ENCODE measurements around the gene SLC6A8.
A peak's percentile ranks its signal among the peaks of the same experiment; 100 is the strongest.

Gene SLC6A8

DNA sequence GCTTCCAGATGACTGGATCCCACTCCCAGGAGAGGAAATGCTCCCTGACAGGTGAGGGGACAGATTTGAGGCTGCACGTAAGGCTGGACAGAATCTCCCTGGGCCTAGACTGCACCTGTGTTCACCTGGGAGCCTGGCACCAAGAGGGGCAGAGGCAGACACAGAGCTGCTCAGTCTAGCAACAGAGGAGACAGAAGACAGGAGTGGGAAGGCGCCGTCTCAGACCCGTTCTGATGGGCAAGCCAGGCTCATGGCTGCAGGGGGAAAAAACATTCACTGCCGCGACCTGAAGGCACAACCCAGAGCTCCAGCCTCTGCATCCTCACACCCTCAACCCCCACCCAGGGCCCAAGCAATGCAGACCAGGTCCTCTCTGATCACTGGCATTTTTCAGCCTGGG lies 19.7 kb downstream of the SLC6A8 start:
- no peaks in the 10 kb centered on the region for H3K36me3 ChIP-seq (ENCODE audit: insufficient read depth)
- no peaks in the 10 kb centered on the region for H3K27me3 ChIP-seq (ENCODE audit: insufficient read depth, low read depth)
- TF ChIP-seq, protein P1, sequence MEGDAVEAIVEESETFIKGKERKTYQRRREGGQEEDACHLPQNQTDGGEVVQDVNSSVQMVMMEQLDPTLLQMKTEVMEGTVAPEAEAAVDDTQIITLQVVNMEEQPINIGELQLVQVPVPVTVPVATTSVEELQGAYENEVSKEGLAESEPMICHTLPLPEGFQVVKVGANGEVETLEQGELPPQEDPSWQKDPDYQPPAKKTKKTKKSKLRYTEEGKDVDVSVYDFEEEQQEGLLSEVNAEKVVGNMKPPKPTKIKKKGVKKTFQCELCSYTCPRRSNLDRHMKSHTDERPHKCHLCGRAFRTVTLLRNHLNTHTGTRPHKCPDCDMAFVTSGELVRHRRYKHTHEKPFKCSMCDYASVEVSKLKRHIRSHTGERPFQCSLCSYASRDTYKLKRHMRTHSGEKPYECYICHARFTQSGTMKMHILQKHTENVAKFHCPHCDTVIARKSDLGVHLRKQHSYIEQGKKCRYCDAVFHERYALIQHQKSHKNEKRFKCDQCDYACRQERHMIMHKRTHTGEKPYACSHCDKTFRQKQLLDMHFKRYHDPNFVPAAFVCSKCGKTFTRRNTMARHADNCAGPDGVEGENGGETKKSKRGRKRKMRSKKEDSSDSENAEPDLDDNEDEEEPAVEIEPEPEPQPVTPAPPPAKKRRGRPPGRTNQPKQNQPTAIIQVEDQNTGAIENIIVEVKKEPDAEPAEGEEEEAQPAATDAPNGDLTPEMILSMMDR (conservative IDR thresholded peaks at IDR 0.05; ENCODE audit: low read depth, low read length), result no peak
- no peak overlapping the region for H2AFZ ChIP-seq (ENCODE audit: low read depth)
- no peaks in the 10 kb centered on the region for H4K20me1 ChIP-seq (ENCODE audit: insufficient read depth)
- no peak overlapping the region for H3K27ac ChIP-seq
- no peaks in the 10 kb centered on the region for H3K79me2 ChIP-seq (ENCODE audit: insufficient read depth, low read depth)
- no peak overlapping the region for H3K9ac ChIP-seq
- H3K4me1 ChIP-seq (ENCODE audit: low read depth, poor library complexity, severe bottlenecking), result no peaks in the 10 kb centered on the region
- H3K4me3 ChIP-seq (IDR thresholded peaks at IDR 0.05; ENCODE audit: insufficient read depth, low read depth, low read length), result no peak overlapping the region
- no peak overlapping the region for H3K4me2 ChIP-seq

DNA sequence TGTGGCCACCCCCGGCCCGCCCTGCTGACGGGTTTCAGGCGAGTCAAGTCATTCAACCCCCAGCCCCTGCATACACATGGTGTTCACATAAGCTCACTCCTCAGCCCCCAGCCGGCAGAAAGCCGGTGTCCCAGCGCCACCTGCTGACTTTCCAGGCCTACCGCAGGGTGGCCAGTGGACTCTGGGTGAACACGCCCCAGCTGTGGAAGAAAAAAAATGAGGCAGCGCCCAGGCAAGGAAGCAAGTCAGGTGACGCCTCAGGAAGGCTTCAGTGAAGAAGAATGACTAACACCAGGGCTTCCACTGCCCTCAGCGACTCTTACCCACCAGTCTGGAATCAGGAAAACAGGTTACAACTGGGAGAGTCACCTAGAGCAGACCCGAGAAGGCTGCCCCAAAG lies 20.7 kb downstream of the SLC6A8 start:
- Histone ChIP-seq H3K27me3 (ENCODE audit: insufficient read depth, low read depth) (no peaks in the 10 kb centered on the region), H3K9ac (no peak overlapping the region), H3K79me2 (ENCODE audit: insufficient read depth, low read depth) (no peaks in the 10 kb centered on the region), H4K20me1 (ENCODE audit: insufficient read depth) (no peaks in the 10 kb centered on the region), H3K4me1 (ENCODE audit: low read depth, poor library complexity, severe bottlenecking) (no peaks in the 10 kb centered on the region), H3K4me3 (IDR thresholded peaks at IDR 0.05; ENCODE audit: insufficient read depth, low read depth, low read length) (no peak overlapping the region), H3K4me2 (no peak overlapping the region), H3K36me3 (ENCODE audit: insufficient read depth) (no peaks in the 10 kb centered on the region), H2AFZ (ENCODE audit: low read depth) (no peak overlapping the region), H3K27ac (no peak overlapping the region)
- TF ChIP-seq, protein P1 (conservative IDR thresholded peaks at IDR 0.05; ENCODE audit: low read depth, low read length), result peak; percentile 49

DNA sequence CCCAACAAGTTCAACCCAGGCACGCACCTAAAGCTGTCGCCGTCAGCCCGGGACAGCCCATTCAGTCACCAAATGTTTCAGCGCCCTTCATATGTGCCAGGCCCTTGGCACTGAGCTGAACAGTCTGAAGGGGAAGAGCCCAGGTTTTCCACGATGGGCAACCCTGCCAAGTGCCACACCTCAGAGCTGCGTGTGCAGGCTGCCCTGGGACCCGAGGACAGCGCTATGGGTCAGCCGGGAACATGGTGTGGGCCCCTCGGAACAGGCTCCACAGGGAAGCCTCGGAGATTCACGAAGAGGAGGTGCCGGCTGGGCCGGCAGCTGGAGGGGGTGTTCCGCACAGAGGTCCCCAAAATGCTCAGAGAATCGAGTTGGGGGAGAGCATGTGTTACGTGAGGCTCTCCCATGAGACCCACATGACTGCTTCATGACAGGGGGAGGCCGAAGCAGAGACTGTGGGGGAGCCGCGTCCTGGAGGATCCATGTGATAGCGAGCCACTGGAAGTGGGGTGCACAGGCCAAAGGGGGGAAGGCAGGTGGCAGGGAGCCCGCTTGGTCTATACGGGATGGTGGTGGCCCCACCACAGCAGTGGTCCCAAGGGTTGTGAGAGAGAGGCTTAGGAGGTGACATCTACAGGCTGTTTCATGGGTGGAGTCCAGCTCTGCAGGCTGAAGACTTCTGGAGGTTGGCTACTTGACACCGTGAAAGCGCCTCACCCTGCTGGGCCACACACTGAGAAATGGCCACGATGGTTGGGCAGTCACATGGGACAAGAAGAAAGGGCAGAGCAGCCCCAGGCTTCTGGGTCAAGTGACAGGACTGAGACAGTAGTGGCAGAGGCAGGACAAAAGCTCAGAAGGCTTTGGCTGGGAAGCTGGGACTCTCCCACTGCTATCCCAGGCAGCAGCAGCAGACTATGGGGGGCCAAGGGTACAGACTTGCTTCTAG lies 22.3 kb downstream of the SLC6A8 start:
- Histone ChIP-seq H3K27me3 (ENCODE audit: insufficient read depth, low read depth) (no peaks in the 10 kb centered on the region), H3K4me1 (ENCODE audit: low read depth, poor library complexity, severe bottlenecking) (no peaks in the 10 kb centered on the region), H3K4me2 (no peak overlapping the region), H3K27ac (no peak overlapping the region), H2AFZ (ENCODE audit: low read depth) (no peak overlapping the region), H4K20me1 (ENCODE audit: insufficient read depth) (no peaks in the 10 kb centered on the region), H3K79me2 (ENCODE audit: insufficient read depth, low read depth) (no peaks in the 10 kb centered on the region), H3K36me3 (ENCODE audit: insufficient read depth) (no peaks in the 10 kb centered on the region), H3K9ac (no peak overlapping the region), H3K4me3 (IDR thresholded peaks at IDR 0.05; ENCODE audit: insufficient read depth, low read depth, low read length) (no peak overlapping the region)
- TF ChIP-seq, protein P1 (conservative IDR thresholded peaks at IDR 0.05; ENCODE audit: low read depth, low read length), result no peak

DNA sequence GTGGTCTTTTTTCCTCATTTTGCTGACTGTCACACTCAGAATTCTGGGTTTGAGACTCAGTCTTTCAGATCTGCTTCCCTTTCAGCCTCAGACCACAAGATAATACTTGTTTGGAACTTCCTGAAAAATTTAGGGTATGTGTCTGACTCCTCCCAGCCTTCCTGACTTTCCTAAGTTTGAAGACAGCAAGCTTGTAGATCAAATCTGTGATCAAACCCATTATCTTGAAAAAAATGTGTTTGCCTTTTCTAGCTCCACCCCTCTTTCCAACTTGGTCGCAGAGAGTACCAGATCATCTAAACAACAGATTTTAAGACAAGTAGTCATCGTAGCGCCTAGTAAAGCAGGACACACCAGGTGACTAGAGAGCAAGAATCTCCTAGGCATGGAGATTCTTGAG lies 26.5 kb downstream of the SLC6A8 start:
- no peak overlapping the region for H2AFZ ChIP-seq (ENCODE audit: low read depth)
- H3K27me3 ChIP-seq (ENCODE audit: insufficient read depth, low read depth), result no peaks in the 10 kb centered on the region
- H3K4me1 ChIP-seq (ENCODE audit: low read depth, poor library complexity, severe bottlenecking), result no peaks in the 10 kb centered on the region
- TF ChIP-seq, protein P1 (conservative IDR thresholded peaks at IDR 0.05; ENCODE audit: low read depth, low read length), result no peak
- no peak overlapping the region for H3K4me3 ChIP-seq (IDR thresholded peaks at IDR 0.05; ENCODE audit: insufficient read depth, low read depth, low read length)
- no peak overlapping the region for H3K27ac ChIP-seq
- H3K79me2 ChIP-seq (ENCODE audit: insufficient read depth, low read depth), result no peaks in the 10 kb centered on the region
- no peak overlapping the region for H3K4me2 ChIP-seq
- no peak overlapping the region for H3K9ac ChIP-seq
- no peaks in the 10 kb centered on the region for H3K36me3 ChIP-seq (ENCODE audit: insufficient read depth)
- H4K20me1 ChIP-seq (ENCODE audit: insufficient read depth), result no peaks in the 10 kb centered on the region

All from KMS-11 (cell line).